GM18519 (cell line): ENCODE data around the gene GPR65.

ENCODE experiments used
- ATAC-seq: cut with Tn5 transposase; IDR thresholded peaks from one replicate; pipeline ENCODE4 v1.9.1; 2021; ENCODE audit warnings: mild to moderate bottlenecking, moderate library complexity; ENCODE audit not compliant: unreplicated experiment, low FRiP score

Gene GPR65

DNA sequence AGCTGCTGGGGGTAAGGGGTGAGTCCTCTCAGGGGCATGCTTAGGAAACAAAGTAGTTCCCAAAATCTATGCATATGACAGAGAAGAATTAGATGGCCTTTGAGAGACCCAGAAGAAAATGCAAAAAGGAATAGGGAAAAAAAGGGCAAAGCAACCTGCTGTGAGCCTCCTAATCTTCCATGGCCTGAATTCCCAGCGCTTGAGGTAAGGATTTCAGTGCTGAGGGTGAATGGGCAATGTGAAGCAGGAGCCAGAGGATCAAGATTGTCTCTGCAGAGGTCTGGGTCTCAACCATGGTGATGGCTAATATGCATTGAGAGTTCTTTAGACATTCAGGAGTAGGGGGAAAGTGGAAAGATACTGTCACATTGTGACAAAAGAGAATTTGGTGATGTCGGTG lies 31.5 kb downstream of the GPR65 start:
- ATAC-seq: no peak

DNA sequence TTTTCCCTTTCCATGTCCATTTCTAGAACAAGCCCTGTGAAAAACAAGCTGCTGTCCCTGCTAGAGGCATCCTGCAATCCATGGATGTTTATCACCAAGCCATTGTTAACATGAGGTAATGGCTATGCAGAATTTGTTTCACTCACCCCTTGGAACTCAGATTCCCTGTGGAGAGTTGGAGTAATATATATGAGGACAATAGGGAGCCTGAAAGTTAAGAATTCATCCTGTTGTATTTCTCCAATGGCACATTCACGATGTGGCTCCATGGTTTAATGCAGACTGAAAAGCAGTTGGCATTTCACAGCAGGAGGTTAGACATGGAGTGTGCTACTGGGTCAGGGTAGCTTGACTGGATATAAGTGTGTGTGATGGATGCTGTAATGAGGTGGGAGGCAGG lies 32.4 kb downstream of the GPR65 start:
- ATAC-seq: no peak

DNA sequence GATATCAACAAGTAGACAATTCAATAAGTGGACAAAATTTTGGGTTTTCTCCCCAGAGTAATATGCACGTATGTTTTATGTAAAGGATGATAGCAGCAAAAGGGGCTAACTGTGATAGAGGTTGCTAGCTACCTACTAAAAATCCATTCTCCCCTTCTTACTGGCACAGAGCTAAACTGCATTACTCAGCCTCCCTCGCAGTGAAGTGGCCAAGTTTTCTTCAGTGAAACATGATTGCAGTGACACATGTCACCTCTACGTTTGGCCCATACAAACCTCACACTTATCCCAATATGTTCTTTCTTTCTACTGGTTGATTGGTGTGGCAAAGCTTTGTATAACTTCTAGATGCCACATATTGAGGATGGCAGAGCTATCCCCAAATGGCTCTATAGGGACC lies 34.3 kb downstream of the GPR65 start:
- no peak for ATAC-seq

DNA sequence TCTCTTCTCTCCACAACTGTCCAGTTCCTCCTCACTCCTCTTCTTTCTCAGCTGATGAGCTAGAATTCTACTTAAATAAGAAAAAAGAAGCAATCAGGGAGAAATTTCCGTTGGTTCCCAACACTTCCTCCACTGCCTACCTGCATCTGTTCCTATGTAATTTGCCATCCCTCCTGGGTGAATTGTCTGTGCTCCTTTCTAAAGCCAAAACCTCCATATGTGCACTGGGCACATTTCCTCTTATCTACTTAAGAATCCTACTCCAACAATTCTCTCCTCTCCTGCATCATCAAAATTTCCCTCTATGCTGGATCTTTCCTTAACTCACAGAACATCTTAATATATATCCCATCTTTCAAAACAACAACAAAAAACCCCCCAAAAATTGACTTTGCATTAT lies 35.2 kb downstream of the GPR65 start:
- ATAC-seq: no peak

DNA sequence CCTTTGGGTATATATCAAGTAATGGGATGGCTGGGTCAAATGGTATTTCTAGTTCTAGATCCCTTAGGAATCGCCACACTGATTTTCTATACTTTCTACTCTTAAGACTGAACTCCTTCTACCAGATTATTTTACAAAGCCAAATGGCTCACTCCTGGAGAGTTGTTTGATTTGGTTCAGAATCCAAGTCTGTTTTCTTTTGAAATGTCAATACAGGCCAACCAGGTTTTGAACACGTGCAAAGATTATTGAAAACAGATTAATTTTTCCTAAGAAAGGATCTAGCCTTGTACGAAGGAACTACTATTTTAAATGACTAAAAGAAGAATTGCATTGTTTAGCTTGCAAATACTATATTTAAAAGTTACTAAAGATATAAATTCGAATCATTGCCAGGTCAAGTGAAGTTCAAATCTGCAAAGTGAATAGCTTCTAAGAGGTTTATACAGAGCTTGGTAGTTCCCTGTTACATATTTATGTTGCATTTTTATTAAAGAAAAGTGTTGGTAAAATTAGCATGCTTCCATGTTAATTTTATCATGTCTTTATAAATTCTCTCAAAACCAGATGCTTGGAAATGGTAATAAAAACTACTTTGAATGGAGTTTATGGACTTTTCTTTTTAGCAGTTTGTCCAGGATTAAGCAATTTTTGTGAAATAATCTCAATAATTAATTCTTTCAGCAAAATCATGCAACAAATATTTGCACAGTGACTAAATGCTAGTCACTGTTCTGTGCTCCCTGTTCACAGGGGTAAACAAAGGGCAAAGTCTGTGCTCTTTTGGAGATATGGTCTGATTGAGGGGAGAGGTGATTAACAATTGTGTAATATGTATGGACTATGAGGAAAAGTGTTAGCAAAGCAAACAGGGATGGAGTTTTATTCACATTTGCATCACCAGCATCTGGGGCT lies 38.9 kb downstream of the GPR65 start:
- ATAC-seq: no peak

DNA sequence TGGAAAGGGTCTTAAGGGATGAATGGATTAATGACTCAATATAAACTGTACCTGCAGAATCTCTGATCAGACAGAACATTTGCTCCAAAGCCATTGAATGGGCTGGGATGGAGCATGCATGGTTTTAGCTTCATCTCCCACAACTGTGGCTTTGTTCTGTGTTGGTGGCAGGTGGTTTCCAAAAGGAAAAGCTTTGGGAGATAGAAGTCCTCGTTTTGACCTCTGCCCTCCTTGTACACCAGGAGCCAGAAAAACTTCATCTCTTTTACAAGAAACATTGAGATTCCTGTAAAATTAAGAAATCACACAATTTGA lies 39.5 kb downstream of the GPR65 start:
- ATAC-seq: no peak

DNA sequence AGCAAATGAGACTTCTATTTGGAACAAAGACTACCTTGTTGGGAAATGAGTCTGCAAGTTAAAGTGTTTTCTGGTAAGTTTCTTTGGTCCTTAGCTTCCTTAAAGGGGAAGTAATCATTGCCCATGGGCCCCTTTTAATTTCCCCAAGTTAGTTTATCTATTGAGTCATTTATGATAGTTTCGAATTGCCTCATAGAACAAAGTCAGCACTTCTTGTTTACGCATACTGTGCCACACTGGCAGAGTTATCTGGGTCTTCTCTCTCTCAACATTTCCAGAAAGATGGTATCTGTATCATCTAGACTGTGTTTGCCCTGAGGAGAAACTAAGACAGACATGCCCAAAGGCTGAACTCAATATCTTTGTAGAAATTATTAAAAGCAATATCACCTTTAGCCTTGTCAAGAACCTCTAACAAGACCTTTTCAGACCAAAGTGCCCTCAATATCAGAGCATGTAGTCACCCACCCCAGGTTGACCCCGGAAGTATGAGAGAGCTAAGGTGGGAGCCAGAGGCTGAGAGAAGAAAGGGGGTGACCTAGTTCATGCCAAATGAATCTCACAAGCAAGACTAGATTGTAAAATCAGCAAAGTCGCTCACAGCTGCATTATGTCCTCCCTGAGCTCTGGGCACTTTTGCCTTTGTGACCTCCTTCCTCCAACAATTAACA lies 40.0 kb downstream of the GPR65 start:
- ATAC-seq: peak; percentile 87

DNA sequence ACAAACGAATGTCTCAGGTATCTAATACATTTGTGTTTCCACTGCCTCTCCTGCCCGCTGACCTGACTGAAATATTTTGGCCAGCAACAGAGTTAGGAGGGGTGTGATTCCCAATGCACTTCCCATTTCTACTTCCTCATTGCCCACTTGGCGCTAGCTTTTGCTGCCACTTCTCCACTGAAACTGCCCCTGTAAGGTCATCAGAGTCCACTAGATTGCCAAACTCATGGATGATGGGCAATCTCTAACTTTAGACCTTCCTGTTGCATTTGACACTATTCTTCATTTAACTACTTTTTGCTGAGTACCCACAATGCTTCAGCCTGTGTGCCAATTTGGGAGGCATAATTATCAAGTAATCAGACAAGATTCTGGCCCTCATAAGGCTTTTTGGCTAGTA lies 40.8 kb downstream of the GPR65 start:
- ATAC-seq: no peak

DNA sequence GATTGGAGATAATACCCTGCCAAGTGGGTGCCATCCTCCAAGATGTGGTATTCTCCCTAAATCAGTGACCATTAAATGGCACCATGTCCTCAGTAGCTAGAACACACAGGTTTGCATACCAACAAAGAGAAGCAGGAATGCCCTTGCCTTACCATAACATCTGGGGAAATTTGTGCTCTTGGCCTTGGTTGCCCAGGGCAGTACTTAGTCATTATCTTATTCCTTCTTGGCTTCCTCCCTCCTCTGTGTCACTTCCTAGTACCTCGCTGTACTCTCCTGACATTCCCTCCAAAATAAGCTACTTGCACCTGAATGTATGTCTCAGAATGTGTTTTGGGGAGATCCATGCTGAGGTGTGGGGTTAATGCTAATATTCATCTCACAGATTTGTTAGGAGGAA lies 43.4 kb downstream of the GPR65 start:
- no peak for ATAC-seq

DNA sequence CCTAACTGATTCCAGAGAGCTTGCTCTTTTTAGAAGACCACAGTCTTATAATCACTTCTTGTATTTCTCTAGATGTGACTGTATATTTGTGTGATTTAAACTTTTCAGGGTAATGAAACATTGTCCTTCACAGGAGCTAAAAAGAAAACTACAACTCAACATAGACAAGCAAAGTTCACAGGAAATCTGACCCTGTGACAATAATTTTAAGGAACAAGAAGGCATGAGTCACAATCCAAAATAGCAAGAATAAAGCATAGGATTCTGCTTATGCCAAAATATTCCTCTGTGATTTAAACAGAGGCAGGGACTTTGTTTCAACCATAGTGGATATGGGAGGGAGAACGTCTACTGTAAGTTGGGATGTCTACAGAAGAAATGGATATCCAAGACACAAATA lies 44.3 kb downstream of the GPR65 start:
- no peak for ATAC-seq

DNA sequence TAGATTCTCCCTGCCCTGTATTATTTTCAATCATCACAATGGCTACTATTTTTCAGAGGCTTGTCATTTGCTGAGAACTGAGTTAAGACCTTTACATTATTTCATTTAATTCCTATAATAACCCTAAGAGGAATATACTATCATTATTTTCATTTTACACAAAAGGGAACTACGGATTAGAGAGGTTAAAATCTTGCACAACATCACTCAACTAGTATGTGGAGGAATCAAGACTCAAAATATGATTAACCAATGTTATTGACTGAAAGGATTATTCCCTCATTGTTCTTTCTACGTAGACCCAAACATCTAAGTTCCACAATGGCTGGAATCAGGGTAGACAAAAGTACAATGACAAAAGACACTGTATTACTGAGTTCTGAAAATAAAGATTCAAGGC lies 45.0 kb downstream of the GPR65 start:
- no peak for ATAC-seq

DNA sequence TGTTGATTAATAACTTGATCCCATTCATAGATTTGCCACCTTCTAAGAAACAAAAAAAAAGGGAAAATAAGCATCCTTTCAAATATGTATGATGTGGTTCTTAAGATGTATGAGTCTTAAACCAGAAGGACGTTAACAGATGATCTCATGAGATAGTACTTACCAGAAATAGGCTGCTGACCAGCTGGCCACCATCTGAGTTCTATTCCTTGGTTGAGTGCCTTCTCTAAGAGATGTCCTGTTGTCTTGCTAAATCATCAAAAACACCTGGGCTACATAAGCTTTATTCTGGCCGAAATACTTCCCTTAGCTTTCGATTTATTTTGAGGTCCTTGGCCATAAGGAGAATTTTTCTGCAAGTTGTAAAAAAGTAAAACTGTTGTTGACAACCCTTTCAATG lies 55.6 kb downstream of the GPR65 start:
- ATAC-seq: no peak

DNA sequence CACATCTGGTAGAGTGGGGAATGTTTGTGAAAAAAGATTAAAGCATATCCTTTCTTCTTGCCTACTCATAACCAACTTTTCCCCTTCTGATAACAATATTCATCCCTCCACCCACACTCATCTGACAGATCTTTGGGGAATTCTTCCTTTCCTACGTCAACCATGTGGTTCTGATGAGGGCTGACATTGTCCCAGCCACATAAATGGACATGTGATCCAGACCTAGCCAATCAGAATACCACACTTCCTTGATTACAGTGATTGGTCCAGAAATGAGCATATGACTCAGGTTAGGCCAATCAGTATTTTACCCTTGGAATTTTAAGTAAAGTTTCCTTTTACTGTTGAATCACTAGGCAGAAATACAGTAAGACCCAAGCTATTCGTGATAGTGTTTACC lies 58.9 kb downstream of the GPR65 start:
- ATAC-seq: no peak
